SK-N-SH (cell line): ENCODE data around the gene TEAD1. TPM values are rescaled to one million over a fixed set of nuclear protein-coding genes. Genes with fewer than 3 reads are reported as not detected.

ENCODE experiments used
- CTCF ChIA-PET: fragments of 300-600, 350-600 bp; formaldehyde crosslinking; extraction: SDS; loops from one replicate; lab custom pipeline; 2021; lab: Yijun Ruan, JAX
- POLR2A ChIA-PET: fragments of 350-600 bp; sonication (Branson Sonifier 250); formaldehyde crosslinking; extraction: SDS; loops from one replicate; lab custom pipeline; 2020; ENCODE audit warnings: antibody characterized with exemption, inconsistent platforms; lab: Yijun Ruan, JAX
- DNase-seq: peaks from one replicate; pipeline ENCODE4 v3.0.0; 2012
- H2AFZ ChIP-seq: fragments of 200-600 bp; sonication (generic); 2 replicates; pipeline ENCODE4 v1.8.1; 2016; ENCODE audit warnings: antibody characterized with exemption, mild to moderate bottlenecking, low read depth
- H3F3A ChIP-seq: fragments of 200-600 bp; sonication (generic); replicated peaks from 2 replicates; pipeline ENCODE3; 2016; ENCODE audit warnings: antibody characterized with exemption, mild to moderate bottlenecking; ENCODE audit not compliant: insufficient read depth
- H3K27ac ChIP-seq, 2 experiments: fragments of 200-500 bp in 1 of 2; fragments of 200-600 bp in 1 of 2; sonication (Bioruptor generic) in 1 of 2; sonication (generic), shearing (Covaris generic) in 1 of 2; 2 replicates each; pipeline versions ENCODE4 v1.5.1 to v1.6.1; 2014 to 2016; ENCODE audit warnings: low read depth in 2 of 2, inconsistent platforms in 1 of 2, low read length in 1 of 2, mild to moderate bottlenecking in 1 of 2, mixed read lengths in 1 of 2
- H3K27me3 ChIP-seq: fragments of 200-600 bp; sonication (generic), shearing (Covaris generic); 2 replicates; pipeline ENCODE4 v1.6.1; 2016; ENCODE audit warnings: mixed run types; ENCODE audit not compliant: insufficient read depth
- H3K36me3 ChIP-seq, 2 experiments: fragments of 200-500 bp in 1 of 2; fragments of 200-600 bp in 1 of 2; sonication (Bioruptor generic) in 1 of 2; sonication (generic) in 1 of 2; replicated peaks in 1 of 2; 2 replicates each; pipeline versions ENCODE3 to v1.5.1; 2014 to 2016; ENCODE audit warnings: low read length in 1 of 2, mild to moderate bottlenecking in 1 of 2; ENCODE audit not compliant: insufficient read depth in 2 of 2, control insufficient read depth in 1 of 2
- H3K4me1 ChIP-seq, 2 experiments: fragments of 200-500 bp in 1 of 2; fragments of 200-600 bp in 1 of 2; sonication (Bioruptor generic) in 1 of 2; sonication (generic), shearing (Covaris generic) in 1 of 2; 2 replicates each; pipeline versions ENCODE4 v1.5.1 to v1.6.1; 2014 to 2016; ENCODE audit warnings: low read depth in 1 of 2, low read length in 1 of 2, mixed run types in 1 of 2; ENCODE audit not compliant: insufficient read depth in 2 of 2, control insufficient read depth in 1 of 2
- H3K4me2 ChIP-seq: fragments of 200-600 bp; sonication (generic), shearing (Covaris generic); 2 replicates; pipeline ENCODE4 v1.6.1; 2017; ENCODE audit warnings: mixed run types
- H3K4me3 ChIP-seq, 2 experiments: fragments of 200-500 bp in 1 of 2; fragments of 200-600 bp in 1 of 2; sonication (Bioruptor generic) in 1 of 2; sonication (generic), shearing (Covaris generic) in 1 of 2; 2 replicates each; pipeline versions ENCODE4 v1.5.1 to v1.8.1; 2014 to 2016; ENCODE audit warnings: low read depth in 2 of 2, inconsistent platforms in 1 of 2, low read length in 1 of 2, mild to moderate bottlenecking in 1 of 2, mixed read lengths in 1 of 2, moderate library complexity in 1 of 2
- H3K79me2 ChIP-seq: fragments of 200-600 bp; sonication (generic); 2 replicates; pipeline ENCODE4 v1.8.1; 2017; ENCODE audit warnings: mild to moderate bottlenecking; ENCODE audit not compliant: insufficient read depth
- H3K9ac ChIP-seq: fragments of 200-600 bp; sonication (generic); 2 replicates; pipeline ENCODE4 v1.6.1; 2017; ENCODE audit warnings: mixed run types
- H3K9me2 ChIP-seq: fragments of 200-600 bp; sonication (generic); 2 replicates; pipeline ENCODE4 v1.6.1; 2017; ENCODE audit warnings: mixed run types
- H3K9me3 ChIP-seq: fragments of 200-600 bp; sonication (generic); 2 replicates; pipeline ENCODE4 v1.6.1; 2017; ENCODE audit warnings: mixed run types, mild to moderate bottlenecking, moderate library complexity
- H4K20me1 ChIP-seq: fragments of 200-600 bp; sonication (generic); 2 replicates; pipeline ENCODE4 v1.6.1; 2017; ENCODE audit warnings: mild to moderate bottlenecking, mixed run types; ENCODE audit not compliant: insufficient read depth
- CHD2 ChIP-seq: fragments of 150-350 bp; IDR thresholded peaks from 2 replicates; pipeline ENCODE4 v1.6.1; 2018; ENCODE audit warnings: low read length; ENCODE audit not compliant: partially characterized antibody
- EP300 ChIP-seq, 2 experiments: IDR thresholded peaks; 2 replicates each; pipeline versions ENCODE4 v1.4.0 to v1.6.1; 2012; ENCODE audit warnings: borderline replicate concordance in 1 of 2, low read depth in 1 of 2, low read length in 1 of 2
- EZH2phosphoT487 ChIP-seq: fragments of 200-600 bp; sonication (generic); IDR thresholded peaks from 2 replicates; pipeline ENCODE4 v1.6.1; 2017; ENCODE audit warnings: low read depth, mixed run types, mild to moderate bottlenecking, antibody characterized with exemption, moderate library complexity, borderline replicate concordance
- FOSL2 ChIP-seq: IDR thresholded peaks from 2 replicates; pipeline ENCODE4 v1.4.0; 2012; ENCODE audit warnings: low read depth, mild to moderate bottlenecking, moderate library complexity, borderline replicate concordance
- FOXM1 ChIP-seq: IDR thresholded peaks from 2 replicates; pipeline ENCODE4 v1.4.0; 2012; ENCODE audit warnings: low read depth, mild to moderate bottlenecking
- GATA2 ChIP-seq: sonication (generic); formaldehyde crosslinking; IDR thresholded peaks from 2 replicates; pipeline ENCODE4 v1.5.0; 2020; ENCODE audit warnings: mild to moderate bottlenecking, missing genetic modification reagents
- JUND ChIP-seq: IDR thresholded peaks from 2 replicates; pipeline ENCODE4 v1.4.0; 2012
- MEF2A ChIP-seq: IDR thresholded peaks from 2 replicates; pipeline ENCODE4 v1.4.0; 2012; ENCODE audit warnings: low read depth, borderline replicate concordance
- MXI1 ChIP-seq: IDR thresholded peaks from 2 replicates; pipeline ENCODE4 v1.6.1; 2012; ENCODE audit warnings: mild to moderate bottlenecking, low read depth, low read length, improper control_type of control experiment
- NFIC ChIP-seq: IDR thresholded peaks from 2 replicates; pipeline ENCODE4 v1.4.0; 2012; ENCODE audit warnings: borderline replicate concordance
- POLR2AphosphoS5 ChIP-seq: IDR thresholded peaks from 2 replicates; pipeline ENCODE4 v1.6.1; 2012; ENCODE audit warnings: low read depth, low read length
- RAD21 ChIP-seq: IDR thresholded peaks from 2 replicates; pipeline ENCODE4 v1.6.1; 2012; ENCODE audit warnings: mild to moderate bottlenecking, low read length
- RCOR1 ChIP-seq: fragments of 150-350 bp; IDR thresholded peaks from 2 replicates; pipeline ENCODE4 v1.6.1; 2017; ENCODE audit warnings: antibody characterized with exemption, low read length
- REST ChIP-seq: IDR thresholded peaks from 2 replicates; pipeline ENCODE4 v1.6.1; 2012; ENCODE audit warnings: mild to moderate bottlenecking, low read depth, low read length, moderate library complexity
- RFX5 ChIP-seq: IDR thresholded peaks from 2 replicates; pipeline ENCODE4 v1.6.1; 2012; ENCODE audit warnings: mild to moderate bottlenecking, improper control_type of control experiment, low read length
- RXRA ChIP-seq: IDR thresholded peaks from 2 replicates; pipeline ENCODE4 v1.4.0; 2012; ENCODE audit warnings: low read depth, mild to moderate bottlenecking, borderline replicate concordance
- SIN3A ChIP-seq: IDR thresholded peaks from 2 replicates; pipeline ENCODE4 v1.6.1; 2012; ENCODE audit warnings: low read depth, mild to moderate bottlenecking, low read length, moderate library complexity, borderline replicate concordance
- SMC3 ChIP-seq: IDR thresholded peaks from 2 replicates; pipeline ENCODE4 v1.6.1; 2012; ENCODE audit warnings: low read depth, low read length, improper control_type of control experiment
- TAF1 ChIP-seq: IDR thresholded peaks from 2 replicates; pipeline ENCODE4 v1.6.1; 2012; ENCODE audit warnings: low read depth, mild to moderate bottlenecking, low read length, moderate library complexity, borderline replicate concordance
- TEAD4 ChIP-seq: IDR thresholded peaks from 2 replicates; pipeline ENCODE4 v1.4.0; 2012; ENCODE audit warnings: mild to moderate bottlenecking, borderline replicate concordance; ENCODE audit not compliant: insufficient read depth
- USF2 ChIP-seq: fragments of 150-350 bp; IDR thresholded peaks from 2 replicates; pipeline ENCODE4 v1.6.1; 2017; ENCODE audit warnings: antibody characterized with exemption, low read length, low read depth, borderline replicate concordance
- YY1 ChIP-seq: IDR thresholded peaks from 2 replicates; pipeline ENCODE4 v1.4.0; 2012; ENCODE audit warnings: low read depth, mild to moderate bottlenecking
- WGBS: methylation state at CpG from one replicate; pipeline ENCODE4 v1.1.6; 2017; ENCODE audit warnings: low lambda C conversion rate; 5-methylcytosine and 5-hydroxymethylcytosine counted together
- polyA plus RNA-seq, 3 experiments: library from polyadenylated mRNA; depleted of rRNA; stranded (reverse); fragments of >200 nt; gene quantifications; 2 replicates each; pipeline ENCODE4 v1.2.3, GENCODE V29; 2012

The TEAD1 gene
- polyA plus RNA-seq, 1 of the 3 experiments (the other 2 are of a cell fraction), result 31.2 TPM

DNA sequence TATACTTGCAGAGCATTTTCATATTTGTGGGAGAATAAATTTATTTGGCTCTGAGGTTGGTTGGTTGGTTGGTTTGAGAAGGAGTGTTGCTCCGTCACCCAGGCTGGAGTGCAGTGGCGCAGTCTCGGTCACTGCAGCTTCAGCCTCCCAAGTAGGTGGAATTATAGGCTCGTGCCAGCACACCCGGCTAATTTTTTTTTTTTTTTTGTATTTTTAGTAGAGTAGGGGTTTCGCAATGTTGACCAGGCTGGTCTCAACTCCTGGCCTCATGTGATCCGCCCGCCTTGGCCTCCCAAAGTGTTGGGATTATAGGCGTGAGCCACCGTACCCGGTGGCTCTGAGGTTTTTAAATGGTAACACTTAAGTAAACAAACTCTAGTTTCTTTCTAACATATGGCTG lies 161.1 kb downstream of the TEAD1 start:
- POLR2A ChIA-PET, result no interaction called here
- H3K27ac ChIP-seq, result no peak overlapping the region
- H3K79me2 ChIP-seq, result peaks cover 100% of the 10 kb centered on the region
- H4K20me1 ChIP-seq, result peaks cover 43% of the 10 kb centered on the region
- TF ChIP-seq SIN3A, result no peak
- no peak for TF ChIP-seq RCOR1
- TF ChIP-seq RAD21, result no peak
- TF ChIP-seq GATA2, result no peak
- TF ChIP-seq FOSL2, result no peak
- no peak for TF ChIP-seq RFX5
- no peak for TF ChIP-seq MEF2A
- no peak for TF ChIP-seq EP300 (IDR thresholded peaks at IDR 0.05; ENCODE audit: borderline replicate concordance in 1 of 2, low read depth in 1 of 2, low read length in 1 of 2)
- TF ChIP-seq USF2, result no peak
- TF ChIP-seq CHD2, result no peak
- TF ChIP-seq YY1, result no peak
- TF ChIP-seq MXI1, result no peak
- no peak for TF ChIP-seq EZH2phosphoT487
- TF ChIP-seq NFIC, result no peak
- no peak for TF ChIP-seq TAF1
- H3K9ac ChIP-seq, result no peak overlapping the region
- no peak for DNase-seq
- H3K4me2 ChIP-seq, result no peak overlapping the region
- H3K27me3 ChIP-seq, result no peaks in the 10 kb centered on the region
- no peak overlapping the region for H2AFZ ChIP-seq
- peaks cover 2 to 8% of the 10 kb centered on the region in 2 experiments for H3K36me3 ChIP-seq
- 90% methylated on average over 11 of the region's 11 CpGs for WGBS
- no peaks in the 10 kb centered on the region for H3K9me3 ChIP-seq
- H3K4me3 ChIP-seq, result no peak overlapping the region
- H3K9me2 ChIP-seq, result no peaks in the 10 kb centered on the region
- H3F3A ChIP-seq, result peaks cover 11% of the 10 kb centered on the region
- CTCF ChIA-PET, result interaction anchor here (0.9 to 1.3 kb wide), 2 partner anchors 141 to 504 kb away, joined by 3 read pairs; no protein-coding TSS in a partner anchor
- H3K4me1 ChIP-seq, result peaks cover 10 to 14% of the 10 kb centered on the region in 2 experiments; a peak in 2 of 4 replicates

DNA sequence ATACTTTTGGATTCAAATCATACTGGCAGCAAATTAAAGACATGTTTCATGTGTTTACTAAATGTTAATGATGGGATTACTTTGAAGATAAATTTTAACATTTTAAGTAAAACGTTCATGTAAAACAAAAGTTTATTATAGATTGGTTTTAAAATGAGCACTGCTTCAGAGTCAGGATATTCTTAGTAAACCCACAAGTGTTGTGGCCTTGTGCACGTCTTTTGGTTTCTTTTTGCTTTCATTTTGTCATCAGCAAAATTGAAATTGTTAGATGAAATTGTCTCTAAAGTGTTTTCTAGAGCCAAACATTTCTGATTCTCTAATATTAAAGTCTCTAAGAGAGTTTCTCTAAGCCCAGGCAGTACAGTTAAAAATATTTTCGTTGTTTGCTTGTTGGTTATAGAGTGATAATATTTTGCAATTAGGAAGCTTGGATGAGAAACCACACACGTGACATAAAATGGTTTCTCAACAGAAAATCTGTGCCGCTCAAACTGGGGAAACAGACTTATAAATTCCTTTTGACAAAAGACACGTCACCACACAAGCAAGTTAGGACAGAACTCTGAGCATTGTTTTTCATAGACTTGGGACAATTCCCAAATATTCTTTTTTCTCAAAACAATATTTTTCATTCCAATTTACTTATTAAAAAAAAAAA lies 164.4 kb downstream of the TEAD1 start:
- peaks cover 100% of the 10 kb centered on the region for H3K79me2 ChIP-seq
- CTCF ChIA-PET, result interaction anchor here (1.2 kb wide), 1 partner anchor 76 kb away, joined by 3 read pairs; no protein-coding TSS in a partner anchor
- H3K9ac ChIP-seq, result no peak overlapping the region

More for the DNA sequence above, 164.4 kb downstream of the TEAD1 start:
- H3F3A ChIP-seq, result peaks cover 42% of the 10 kb centered on the region
- peaks cover 0 to 8% of the 10 kb centered on the region in 2 experiments for H3K36me3 ChIP-seq
- peak overlapping the region; percentile 47 to 97; a peak in 2 of 4 replicates for H3K27ac ChIP-seq
- H4K20me1 ChIP-seq, result peaks cover 43% of the 10 kb centered on the region
- 92% methylated on average over 6 of the region's 6 CpGs for WGBS
- no peak overlapping the region for H3K4me3 ChIP-seq
- H3K9me2 ChIP-seq, result no peaks in the 10 kb centered on the region
- H3K4me1 ChIP-seq, result peaks cover 29 to 41% of the 10 kb centered on the region in 2 experiments
- H2AFZ ChIP-seq, result no peak overlapping the region
- DNase-seq, result no peak
- POLR2A ChIA-PET, result no interaction called here
- no peak overlapping the region for H3K4me2 ChIP-seq
- H3K27me3 ChIP-seq, result no peaks in the 10 kb centered on the region
- no peaks in the 10 kb centered on the region for H3K9me3 ChIP-seq
- no peak for TF ChIP-seq JUND
- TF ChIP-seq SMC3, result no peak
- no peak for TF ChIP-seq POLR2AphosphoS5
- TF ChIP-seq TAF1, result no peak
- TF ChIP-seq RXRA, result no peak
- TF ChIP-seq FOXM1, result no peak
- no peak for TF ChIP-seq REST
- no peak for TF ChIP-seq SIN3A
- no peak for TF ChIP-seq TEAD4
